ENCODE measurements around the gene KCNQ1. TPM values are rescaled to one million over a fixed set of nuclear protein-coding genes. Genes with fewer than 3 reads are reported as not detected.
"Not testable (repeated sequence)": the region's sequence is repeated elsewhere in the genome, so short reads cannot be mapped to it uniquely, and the experiment has no call there.

The KCNQ1 gene
- total and polyA plus RNA-seq, 7 experiments from 2014 or later = 14.7 to 46.4 (median 36.9) TPM

DNA sequence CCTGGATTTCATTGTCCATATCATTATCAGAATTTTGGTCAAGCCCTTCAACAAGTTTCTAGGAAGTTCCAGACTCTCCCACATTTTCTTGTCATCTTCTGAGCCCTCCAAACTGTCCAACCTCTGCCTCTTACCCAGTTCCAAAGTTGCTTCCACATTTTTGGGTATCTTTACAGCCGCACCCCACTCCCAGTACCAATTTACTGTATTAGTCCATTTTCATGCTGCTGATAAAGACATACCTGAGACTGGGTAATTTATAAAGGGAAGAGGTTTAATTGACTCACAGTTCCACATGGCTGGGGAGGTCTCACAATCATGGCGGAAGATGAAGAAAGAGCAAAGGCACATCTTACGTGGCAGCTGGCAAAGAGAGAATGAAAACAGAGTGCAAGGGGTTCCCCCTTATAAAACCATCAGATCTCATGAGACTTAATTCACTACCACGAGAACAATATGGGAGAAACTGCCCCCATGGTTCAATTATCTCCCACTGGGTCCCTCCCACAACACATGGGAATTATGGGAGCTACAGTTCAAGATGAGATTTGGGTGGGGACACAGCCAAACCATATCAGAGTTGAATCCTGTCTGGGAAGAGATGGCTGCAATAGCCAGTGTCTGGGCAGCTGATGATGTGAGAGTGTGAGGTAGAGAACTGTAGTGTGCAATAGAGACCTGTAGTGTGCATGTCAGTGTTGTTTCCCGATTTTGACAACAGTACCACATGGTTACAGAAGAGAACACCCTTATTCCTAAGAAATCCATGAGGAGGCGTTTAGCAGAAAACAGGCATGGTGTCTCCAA lies 35.5 kb downstream of the KCNQ1 start:
- peak overlapping the region in 6 of 9 donors; percentile 7 to 82 (median 56) for H3K27ac Mint-ChIP-seq
- H3K27me3 Mint-ChIP-seq; H3K27ac ChIP-seq (ENCODE audit: low read depth, low read length); H3K4me3 ChIP-seq (ENCODE audit: low read length); H3K36me3 ChIP-seq (ENCODE audit: control insufficient read depth in 2 of 3, insufficient read depth in 3 of 3, low read length in 3 of 3); H3K27me3 ChIP-seq (ENCODE audit: control insufficient read depth in 2 of 2, insufficient read depth in 2 of 2, low read length in 2 of 2); DNase-seq; POLR2A ChIA-PET; H3K4me1 ChIP-seq (ENCODE audit: control insufficient read depth in 2 of 2, insufficient read depth in 2 of 2, low read length in 2 of 2): not testable (repeated sequence)
- H3K4me3 Mint-ChIP-seq = peak overlapping the region; percentile 49 to 84 (median 74)
- ATAC-seq = peak; percentile 36
- H3K36me3 Mint-ChIP-seq = peaks cover 24 to 63% (median 57%) of the 10 kb centered on the region in 5 donors
- H3K4me1 Mint-ChIP-seq = peaks cover 16 to 58% (median 43%) of the 10 kb centered on the region in 7 donors
- H3K9me3 Mint-ChIP-seq = peaks cover 0 to 31% (median 14%) of the 10 kb centered on the region in 11 donors
- CTCF ChIA-PET = interaction anchor here (1.0 kb wide), 1 partner anchor 53 kb away, joined by 4 read pairs; no protein-coding TSS in a partner anchor
- H3K9me3 ChIP-seq (ENCODE audit: control insufficient read depth in 2 of 3, low read length in 3 of 3) = peaks cover 0 to 12% (median 0%) of the 10 kb centered on the region in 3 experiments
- intact Hi-C loops (cut with micrococcal nuclease) = loop anchor here in 1 of 2 donors (5.0 kb wide), 1 partner anchor 33 kb away; the partner anchor contains the start of gene KCNQ1

DNA sequence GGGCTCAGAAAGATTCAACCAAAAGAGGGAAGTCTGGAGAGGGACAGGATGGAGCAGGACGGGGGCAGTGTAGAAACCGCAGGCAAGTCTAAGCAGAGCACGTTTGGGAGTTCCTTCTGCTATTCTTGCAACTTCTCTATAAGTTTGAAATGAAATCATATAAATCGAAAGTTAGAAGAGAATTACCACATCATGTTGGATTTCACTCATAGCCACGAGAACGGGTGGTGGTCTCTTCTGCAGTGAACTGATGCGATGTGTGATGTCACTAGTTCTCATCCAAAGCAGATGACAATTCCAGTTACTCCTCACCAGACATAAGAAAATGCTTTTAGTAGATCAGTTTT lies 36.0 kb downstream of the KCNQ1 start:
- peaks cover 0 to 36% (median 14%) of the 10 kb centered on the region in 11 donors for H3K9me3 Mint-ChIP-seq
- H3K27me3 Mint-ChIP-seq = peaks cover 0 to 4% (median 2%) of the 10 kb centered on the region in 5 donors
- peak overlapping the region; percentile 49 to 84 (median 74) for H3K4me3 Mint-ChIP-seq
- H3K4me1 Mint-ChIP-seq = peaks cover 15 to 52% (median 38%) of the 10 kb centered on the region in 7 donors
- Histone ChIP-seq H3K27ac (ENCODE audit: low read depth, low read length) (no peak overlapping the region), H3K4me3 (ENCODE audit: low read length) (no peak overlapping the region), H3K4me1 (ENCODE audit: control insufficient read depth in 2 of 2, insufficient read depth in 2 of 2, low read length in 2 of 2) (peaks cover 0 to 6% of the 10 kb centered on the region in 2 donors), H3K9me3 (ENCODE audit: control insufficient read depth in 2 of 3, low read length in 3 of 3) (peaks cover 0 to 12% (median 4%) of the 10 kb centered on the region in 3 experiments), H3K27me3 (ENCODE audit: control insufficient read depth in 2 of 2, insufficient read depth in 2 of 2, low read length in 2 of 2) (no peaks in the 10 kb centered on the region), H3K36me3 (ENCODE audit: control insufficient read depth in 2 of 3, insufficient read depth in 3 of 3, low read length in 3 of 3) (peaks cover 0 to 11% (median 0%) of the 10 kb centered on the region in 3 experiments)
- POLR2A ChIA-PET = no interaction called here
- CTCF ChIA-PET = interaction anchor here (1.0 kb wide), 1 partner anchor 52 kb away, joined by 4 read pairs; no protein-coding TSS in a partner anchor
- H3K27ac Mint-ChIP-seq = peak overlapping the region in 6 of 9 donors; percentile 7 to 82 (median 56)
- H3K36me3 Mint-ChIP-seq = peaks cover 29 to 64% (median 63%) of the 10 kb centered on the region in 5 donors
- DNase-seq (no peak), ATAC-seq (peak; percentile 92)
- intact Hi-C loops (cut with micrococcal nuclease) = loop anchor here in 1 of 2 donors (5.0 kb wide), 1 partner anchor 34 kb away; the partner anchor contains the start of gene KCNQ1

DNA sequence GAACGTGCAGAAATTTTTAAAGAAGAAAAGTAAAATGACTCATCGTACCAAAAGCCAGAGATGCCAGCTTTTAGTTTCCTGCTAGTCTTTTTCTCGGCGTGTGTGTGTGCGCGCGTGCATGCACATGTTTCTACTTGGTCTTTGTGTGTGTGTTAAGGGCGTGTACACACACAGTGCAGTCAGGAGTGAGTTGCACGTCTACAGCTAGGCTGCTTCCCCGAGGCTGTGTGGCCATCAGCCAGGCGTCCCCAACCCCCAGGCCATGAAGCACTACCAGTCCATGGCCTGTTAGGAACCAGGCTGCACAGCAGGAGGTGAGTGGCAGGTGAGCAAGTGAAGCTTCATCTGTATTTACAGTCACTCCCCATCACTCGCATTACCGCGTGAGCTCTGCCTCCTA lies 36.4 kb downstream of the KCNQ1 start:
- no peaks in the 10 kb centered on the region for H3K27me3 ChIP-seq (ENCODE audit: control insufficient read depth in 2 of 2, insufficient read depth in 2 of 2, low read length in 2 of 2)
- peaks cover under 1 to 40% (median 14%) of the 10 kb centered on the region in 11 donors for H3K9me3 Mint-ChIP-seq
- H3K4me1 Mint-ChIP-seq = peaks cover 15 to 51% (median 38%) of the 10 kb centered on the region in 7 donors
- peaks cover 0 to 6% of the 10 kb centered on the region in 2 donors for H3K4me1 ChIP-seq (ENCODE audit: control insufficient read depth in 2 of 2, insufficient read depth in 2 of 2, low read length in 2 of 2)
- no peak overlapping the region for H3K27ac ChIP-seq (ENCODE audit: low read depth, low read length)
- DNase-seq (no peak), ATAC-seq (peak; percentile 55)
- H3K27ac Mint-ChIP-seq = peak overlapping the region in 7 of 9 donors; percentile 7 to 81 (median 43)
- POLR2A ChIA-PET = interaction anchor here (0.6 kb wide), 1 partner anchor 1893 kb away, joined by 5 read pairs; no protein-coding TSS in a partner anchor
- peaks cover 0 to 12% (median 4%) of the 10 kb centered on the region in 3 experiments for H3K9me3 ChIP-seq (ENCODE audit: control insufficient read depth in 2 of 3, low read length in 3 of 3)
- H3K27me3 Mint-ChIP-seq = peaks cover 0 to 4% (median 2%) of the 10 kb centered on the region in 5 donors
- no peak overlapping the region for H3K4me3 ChIP-seq (ENCODE audit: low read length)
- peaks cover 0 to 11% (median 0%) of the 10 kb centered on the region in 3 experiments for H3K36me3 ChIP-seq (ENCODE audit: control insufficient read depth in 2 of 3, insufficient read depth in 3 of 3, low read length in 3 of 3)
- H3K36me3 Mint-ChIP-seq = peaks cover 32 to 67% (median 66%) of the 10 kb centered on the region in 5 donors
- peak overlapping the region; percentile 49 to 84 (median 74) for H3K4me3 Mint-ChIP-seq
- intact Hi-C loops (cut with micrococcal nuclease) = loop anchor here in 1 of 2 donors (5.0 kb wide), 1 partner anchor 34 kb away; the partner anchor contains the start of gene KCNQ1
- CTCF ChIA-PET = interaction anchor here (0.6 kb wide), 1 partner anchor 15 kb away, joined by 3 read pairs; no protein-coding TSS in a partner anchor

DNA sequence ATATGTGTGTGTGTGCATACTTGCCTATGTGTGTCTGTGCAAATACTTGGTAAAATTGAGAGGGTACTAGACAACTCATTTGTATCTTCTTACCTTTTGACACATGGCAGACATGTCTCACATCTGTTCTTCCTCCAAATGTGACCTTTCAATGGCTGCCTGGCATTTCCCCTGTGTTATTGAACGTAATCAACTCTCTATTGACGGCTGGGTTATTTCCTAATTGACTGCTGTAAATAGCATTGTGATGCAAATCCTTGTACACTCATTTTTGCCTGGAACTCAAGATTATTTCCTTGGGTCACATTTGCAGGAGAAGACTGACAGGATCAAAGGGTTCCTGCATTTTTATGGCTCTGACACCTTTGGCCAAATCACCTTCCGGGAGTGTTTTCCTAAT lies 37.4 kb downstream of the KCNQ1 start:
- Histone ChIP-seq H3K9me3 (ENCODE audit: control insufficient read depth in 2 of 3, low read length in 3 of 3) (peaks cover 0 to 15% (median 10%) of the 10 kb centered on the region in 3 experiments), H3K36me3 (ENCODE audit: control insufficient read depth in 2 of 3, insufficient read depth in 3 of 3, low read length in 3 of 3) (peaks cover 0 to 6% (median 0%) of the 10 kb centered on the region in 3 experiments), H3K4me1 (ENCODE audit: control insufficient read depth in 2 of 2, insufficient read depth in 2 of 2, low read length in 2 of 2) (peaks cover 0 to 6% of the 10 kb centered on the region in 2 donors), H3K27me3 (ENCODE audit: control insufficient read depth in 2 of 2, insufficient read depth in 2 of 2, low read length in 2 of 2) (no peaks in the 10 kb centered on the region), H3K27ac (ENCODE audit: low read depth, low read length) (no peak overlapping the region), H3K4me3 (ENCODE audit: low read length) (no peak overlapping the region)
- Mint-ChIP-seq H3K4me1 (peaks cover 15 to 49% (median 38%) of the 10 kb centered on the region in 7 donors), H3K9me3 (peaks cover 6 to 48% (median 17%) of the 10 kb centered on the region in 11 donors), H3K27ac (no peak overlapping the region), H3K36me3 (peaks cover 28 to 71% (median 68%) of the 10 kb centered on the region in 5 donors), H3K4me3 (peak overlapping the region in 2 of 10 donors; percentile 44 to 61), H3K27me3 (peaks cover 0 to 4% (median 2%) of the 10 kb centered on the region in 5 donors)
- CTCF ChIA-PET = interaction anchor here (0.6 kb wide), 1 partner anchor 175 kb away, joined by 4 read pairs; no protein-coding TSS in a partner anchor
- DNase-seq (no peak), ATAC-seq (no peak)
- intact Hi-C loops (cut with micrococcal nuclease) = loop anchor here in 1 of 2 donors (5.0 kb wide), 1 partner anchor 35 kb away; the partner anchor contains the start of gene KCNQ1
- POLR2A ChIA-PET = no interaction called here

DNA sequence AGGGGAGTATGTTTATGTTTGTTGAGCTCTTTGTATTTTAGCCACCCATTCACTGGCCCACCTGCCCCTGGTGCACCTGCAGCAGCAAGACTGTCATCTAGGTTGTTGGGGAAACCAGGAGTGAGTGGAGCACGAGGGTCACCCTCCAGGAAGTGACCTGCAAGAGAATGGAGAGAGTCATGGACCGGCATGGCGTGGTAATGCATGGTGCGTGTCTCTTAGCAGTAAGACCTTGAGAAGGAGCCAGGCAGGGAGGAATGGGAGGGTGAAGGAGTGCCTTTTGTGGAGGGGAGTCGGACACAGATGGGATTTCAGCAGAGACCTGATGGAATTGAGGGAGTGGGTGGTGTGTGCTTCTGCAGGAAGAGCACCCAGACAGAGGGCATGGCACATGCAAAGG lies 37.9 kb downstream of the KCNQ1 start:
- H3K27ac ChIP-seq (ENCODE audit: low read depth, low read length) = no peak overlapping the region
- peaks cover 0 to 6% of the 10 kb centered on the region in 2 donors for H3K4me1 ChIP-seq (ENCODE audit: control insufficient read depth in 2 of 2, insufficient read depth in 2 of 2, low read length in 2 of 2)
- no peaks in the 10 kb centered on the region for H3K27me3 ChIP-seq (ENCODE audit: control insufficient read depth in 2 of 2, insufficient read depth in 2 of 2, low read length in 2 of 2)
- H3K9me3 Mint-ChIP-seq = peaks cover 7 to 50% (median 18%) of the 10 kb centered on the region in 11 donors
- POLR2A ChIA-PET = no interaction called here
- H3K4me3 Mint-ChIP-seq = no peak overlapping the region
- peak overlapping the region in 2 of 9 donors; percentile 9 to 42 for H3K27ac Mint-ChIP-seq
- CTCF ChIA-PET = interaction anchor here (0.6 kb wide), 1 partner anchor 175 kb away, joined by 4 read pairs; no protein-coding TSS in a partner anchor
- no peak overlapping the region for H3K4me3 ChIP-seq (ENCODE audit: low read length)
- H3K9me3 ChIP-seq (ENCODE audit: control insufficient read depth in 2 of 3, low read length in 3 of 3) = peaks cover 0 to 18% (median 10%) of the 10 kb centered on the region in 3 experiments
- no peak for ATAC-seq
- peaks cover 0 to 5% (median 0%) of the 10 kb centered on the region in 3 experiments for H3K36me3 ChIP-seq (ENCODE audit: control insufficient read depth in 2 of 3, insufficient read depth in 3 of 3, low read length in 3 of 3)
- H3K27me3 Mint-ChIP-seq = peaks cover 0 to 4% (median 2%) of the 10 kb centered on the region in 5 donors
- intact Hi-C loops (cut with micrococcal nuclease) = loop anchor here in 1 of 2 donors (5.0 kb wide), 1 partner anchor 35 kb away; the partner anchor contains the start of gene KCNQ1
- peaks cover 15 to 49% (median 38%) of the 10 kb centered on the region in 7 donors for H3K4me1 Mint-ChIP-seq
- H3K36me3 Mint-ChIP-seq = peaks cover 29 to 68% (median 67%) of the 10 kb centered on the region in 5 donors
- no peak for DNase-seq

DNA sequence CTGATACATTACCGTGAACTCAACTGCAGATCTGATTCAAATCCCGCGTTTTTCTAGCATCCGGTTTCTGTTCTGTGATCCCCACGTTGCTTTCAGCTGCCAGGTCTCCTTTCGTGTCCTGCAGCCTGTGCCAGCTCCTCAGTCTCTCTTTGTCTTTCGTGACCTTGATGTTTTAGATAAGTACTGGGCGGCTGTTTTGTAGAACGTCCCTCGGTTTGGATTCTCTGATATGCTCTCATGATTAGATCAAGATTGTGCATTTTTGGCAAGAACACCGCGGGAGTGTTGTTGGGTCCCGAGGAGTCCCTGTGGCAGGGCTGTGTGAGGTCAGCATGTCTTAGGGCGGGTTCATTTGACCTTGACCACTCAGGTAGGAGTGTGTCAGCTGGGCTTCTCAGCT lies 38.6 kb downstream of the KCNQ1 start:
- peaks cover 15 to 49% (median 38%) of the 10 kb centered on the region in 7 donors for H3K4me1 Mint-ChIP-seq
- no peak overlapping the region for H3K27ac ChIP-seq (ENCODE audit: low read depth, low read length)
- H3K27me3 ChIP-seq (ENCODE audit: control insufficient read depth in 2 of 2, insufficient read depth in 2 of 2, low read length in 2 of 2) = no peaks in the 10 kb centered on the region
- no peak overlapping the region for H3K4me3 Mint-ChIP-seq
- H3K9me3 Mint-ChIP-seq = peaks cover 11 to 50% (median 22%) of the 10 kb centered on the region in 11 donors
- intact Hi-C loops (cut with micrococcal nuclease) = loop anchor here in 1 of 2 donors (5.0 kb wide), 1 partner anchor 36 kb away; the partner anchor contains the start of gene KCNQ1
- ATAC-seq = no peak
- H3K4me3 ChIP-seq (ENCODE audit: low read length) = no peak overlapping the region
- H3K9me3 ChIP-seq (ENCODE audit: control insufficient read depth in 2 of 3, low read length in 3 of 3) = peaks cover 0 to 23% (median 10%) of the 10 kb centered on the region in 3 experiments
- H3K27me3 Mint-ChIP-seq = peaks cover 0 to 3% (median 0%) of the 10 kb centered on the region in 5 donors
- peaks cover 0 to 6% of the 10 kb centered on the region in 2 donors for H3K4me1 ChIP-seq (ENCODE audit: control insufficient read depth in 2 of 2, insufficient read depth in 2 of 2, low read length in 2 of 2)
- ChIA-PET CTCF (no interaction called here), POLR2A (no interaction called here)
- no peak for DNase-seq
- peaks cover 31 to 68% (median 66%) of the 10 kb centered on the region in 5 donors for H3K36me3 Mint-ChIP-seq
- H3K36me3 ChIP-seq (ENCODE audit: control insufficient read depth in 2 of 3, insufficient read depth in 3 of 3, low read length in 3 of 3) = peaks cover 0 to 5% (median 0%) of the 10 kb centered on the region in 3 experiments
- H3K27ac Mint-ChIP-seq = no peak overlapping the region

Data from naive thymus-derived CD4-positive, alpha-beta T cell (primary cell).